ACC112 (cell line): ENCODE results near the gene MFN2.
A peak's percentile ranks its signal among the peaks of the same experiment; 100 is the strongest.

ENCODE experiments used
- H2AFZ ChIP-seq: fragments of 200-600 bp; sonication (generic); one replicate; pipeline ENCODE4 v1.6.0; 2017; ENCODE audit warnings: antibody characterized with exemption, low read length; ENCODE audit not compliant: unreplicated experiment
- H3K27ac ChIP-seq: fragments of 200-600 bp; sonication (generic); 2 replicates; pipeline ENCODE4 v1.5.1; 2014; ENCODE audit warnings: low read depth, mild to moderate bottlenecking, antibody characterized with exemption, low read length, moderate library complexity
- H3K27me3 ChIP-seq: fragments of 200-600 bp; sonication (generic); 2 replicates; pipeline ENCODE4 v1.6.1; 2014; ENCODE audit warnings: mild to moderate bottlenecking, antibody characterized with exemption, low read length, moderate library complexity, mixed read lengths; ENCODE audit not compliant: insufficient read depth
- H3K36me3 ChIP-seq: fragments of 200-600 bp; sonication (generic); 2 replicates; pipeline ENCODE4 v1.6.1; 2016; ENCODE audit warnings: mild to moderate bottlenecking, antibody characterized with exemption, low read length, moderate library complexity, mixed read lengths; ENCODE audit not compliant: insufficient read depth
- H3K4me1 ChIP-seq: fragments of 200-600 bp; sonication (generic); one replicate; pipeline ENCODE4 v1.6.1; 2016; ENCODE audit warnings: low read length, mixed read lengths; ENCODE audit not compliant: insufficient read depth, unreplicated experiment, control insufficient read depth
- H3K4me3 ChIP-seq: fragments of 200-600 bp; sonication (generic); 2 replicates; pipeline ENCODE4 v1.5.1; 2014; ENCODE audit warnings: mild to moderate bottlenecking, low read depth, low read length
- H3K79me2 ChIP-seq: fragments of 200-600 bp; sonication (generic); one replicate; pipeline ENCODE4 v1.6.0; 2016; ENCODE audit warnings: low read length; ENCODE audit not compliant: control insufficient read depth, unreplicated experiment, insufficient read depth

The MFN2 gene

GRCh38 chr1:12010746-12011570 lies 30.7 kb downstream of the MFN2 start:
- H3K4me3 ChIP-seq = no peak overlapping the region
- peaks cover 7% of the 10 kb centered on the region; the same call in 1 of the 2 replicates for H3K36me3 ChIP-seq
- no peak overlapping the region for H2AFZ ChIP-seq
- no peaks in the 10 kb centered on the region for H3K27me3 ChIP-seq
- no peaks in the 10 kb centered on the region for H3K79me2 ChIP-seq
- no peak overlapping the region for H3K27ac ChIP-seq
- H3K4me1 ChIP-seq = peaks cover 18% of the 10 kb centered on the region

GRCh38 chr1:12011998-12012397 lies 31.8 kb downstream of the MFN2 start:
- H3K79me2 ChIP-seq = no peaks in the 10 kb centered on the region
- H3K36me3 ChIP-seq = peaks cover 3% of the 10 kb centered on the region; the same call in 1 of the 2 replicates
- no peak overlapping the region for H3K27ac ChIP-seq
- no peak overlapping the region for H2AFZ ChIP-seq
- H3K4me1 ChIP-seq = peaks cover 18% of the 10 kb centered on the region
- no peak overlapping the region for H3K4me3 ChIP-seq
- no peaks in the 10 kb centered on the region for H3K27me3 ChIP-seq

GRCh38 chr1:12012560-12013316 lies 32.5 kb downstream of the MFN2 start:
- Histone ChIP-seq H3K27ac (peak overlapping the region; percentile 57), H3K4me3 (no peak overlapping the region), H3K79me2 (no peaks in the 10 kb centered on the region), H3K27me3 (no peaks in the 10 kb centered on the region), H3K36me3 (peaks cover 3% of the 10 kb centered on the region; the same call in 1 of the 2 replicates), H3K4me1 (peaks cover 18% of the 10 kb centered on the region), H2AFZ (no peak overlapping the region)

GRCh38 chr1:12014141-12014991 lies 34.1 kb downstream of the MFN2 start:
- Histone ChIP-seq H3K4me1 (peaks cover 18% of the 10 kb centered on the region), H3K79me2 (no peaks in the 10 kb centered on the region), H3K27me3 (no peaks in the 10 kb centered on the region), H3K36me3 (peaks cover 3% of the 10 kb centered on the region; the same call in 1 of the 2 replicates), H3K27ac (peak overlapping the region; percentile 57; the same call in 1 of the 2 replicates), H2AFZ (no peak overlapping the region), H3K4me3 (no peak overlapping the region)

- Histone ChIP-seq H3K36me3 (peaks cover 3% of the 10 kb centered on the region; the same call in 1 of the 2 replicates), H3K4me1 (peaks cover 18% of the 10 kb centered on the region), H3K27me3 (no peaks in the 10 kb centered on the region), H3K4me3 (no peak overlapping the region), H2AFZ (no peak overlapping the region), H3K79me2 (peaks cover 3% of the 10 kb centered on the region), H3K27ac (peak overlapping the region; percentile 8; the same call in 1 of the 2 replicates)
These were observed 34.8 kb downstream of the MFN2 start for GRCh38 chr1:12015001-12015491.

GRCh38 chr1:12015499-12015898 lies 35.3 kb downstream of the MFN2 start:
- H3K4me1 ChIP-seq = peaks cover 21% of the 10 kb centered on the region

GRCh38 chr1:12016182-12016581 lies 35.9 kb downstream of the MFN2 start:
- no peak overlapping the region for H2AFZ ChIP-seq
- peaks cover 26% of the 10 kb centered on the region for H3K4me1 ChIP-seq
- peaks cover 3% of the 10 kb centered on the region; the same call in 1 of the 2 replicates for H3K36me3 ChIP-seq
- no peak overlapping the region for H3K4me3 ChIP-seq
- no peak overlapping the region for H3K27ac ChIP-seq
- peaks cover 12% of the 10 kb centered on the region for H3K79me2 ChIP-seq
- no peaks in the 10 kb centered on the region for H3K27me3 ChIP-seq

More at GRCh38 chr1:12015499-12015898, 35.3 kb downstream of the MFN2 start:
- H3K27me3 ChIP-seq = no peaks in the 10 kb centered on the region
- peaks cover 3% of the 10 kb centered on the region; the same call in 1 of the 2 replicates for H3K36me3 ChIP-seq
- no peak overlapping the region for H3K4me3 ChIP-seq
- peaks cover 8% of the 10 kb centered on the region for H3K79me2 ChIP-seq
- H3K27ac ChIP-seq = no peak overlapping the region
- H2AFZ ChIP-seq = no peak overlapping the region

- no peak overlapping the region for H3K27ac ChIP-seq
- peak overlapping the region; percentile 82 for H3K4me3 ChIP-seq
- H2AFZ ChIP-seq = peak overlapping the region; percentile 68
- H3K27me3 ChIP-seq = no peaks in the 10 kb centered on the region
- peaks cover 12% of the 10 kb centered on the region for H3K79me2 ChIP-seq
- peaks cover 10% of the 10 kb centered on the region for H3K4me1 ChIP-seq
- H3K36me3 ChIP-seq = peaks cover 3% of the 10 kb centered on the region; the same call in 1 of the 2 replicates
These were observed 39.7 kb downstream of the MFN2 start for GRCh38 chr1:12019858-12020509.

GRCh38 chr1:12021616-12022015 lies 41.4 kb downstream of the MFN2 start:
- H3K4me1 ChIP-seq = peaks cover 8% of the 10 kb centered on the region
- H3K79me2 ChIP-seq = peaks cover 12% of the 10 kb centered on the region
- no peak overlapping the region for H3K27ac ChIP-seq
- no peaks in the 10 kb centered on the region for H3K27me3 ChIP-seq
- H3K36me3 ChIP-seq = peaks cover 3% of the 10 kb centered on the region; the same call in 1 of the 2 replicates
- no peak overlapping the region for H2AFZ ChIP-seq
- no peak overlapping the region for H3K4me3 ChIP-seq
